Measurements from ENCODE around the gene FBXO33.

- TF ChIP-seq CTCF (IDR thresholded peaks at IDR 0.05) (no peak), REST (IDR thresholded peaks at IDR 0.05; ENCODE audit: insufficient read depth in 1 of 2, low read depth in 2 of 2, low read length in 1 of 2) (no peak), POLR2AphosphoS5 (IDR thresholded peaks at IDR 0.05; ENCODE audit: low read depth, low read length) (no peak), TCF7L2 (IDR thresholded peaks at IDR 0.05; ENCODE audit: low read depth, low read length) (no peak)
These were observed 6.3 kb downstream of the FBXO33 start for GRCh38 chr14:39425947-39426346.
